ENCODE data around the gene CEP164. TPM values are rescaled to one million over a fixed set of nuclear protein-coding genes. Genes with fewer than 3 reads are reported as not detected.
"Not testable (repeated sequence)": the region's sequence is repeated elsewhere in the genome, so short reads cannot be mapped to it uniquely, and the experiment has no call there.

The CEP164 gene
- total RNA-seq, 2 experiments from 2014 or later, result 41.4 to 45.6 TPM

GRCh38 chr11:117394221-117394925 is 66.7 kb downstream of the CEP164 start:
- no peak overlapping the region for H3K27ac Mint-ChIP-seq
- DNase-seq, result no peak
- CTCF ChIA-PET, result no interaction called here
- H3K27me3 Mint-ChIP-seq, result no peaks in the 10 kb centered on the region
- no peak overlapping the region for H3K4me3 Mint-ChIP-seq
- peaks cover 10% of the 10 kb centered on the region for H3K9me3 Mint-ChIP-seq
- POLR2A ChIA-PET, result interaction anchor here (0.6 kb wide), 1 partner anchor 23 kb away, joined by 3 read pairs; no protein-coding TSS in a partner anchor
- no peaks in the 10 kb centered on the region for H3K4me1 Mint-ChIP-seq
- H3K36me3 Mint-ChIP-seq (ENCODE audit: low read depth), result peaks cover 61% of the 10 kb centered on the region

GRCh38 chr11:117395476-117395875 is 67.8 kb downstream of the CEP164 start:
- POLR2A ChIA-PET, result no interaction called here
- H3K4me1 Mint-ChIP-seq, result peaks cover 2% of the 10 kb centered on the region
- peaks cover 68% of the 10 kb centered on the region for H3K36me3 Mint-ChIP-seq (ENCODE audit: low read depth)
- no peak for DNase-seq
- peaks cover 10% of the 10 kb centered on the region for H3K9me3 Mint-ChIP-seq
- H3K27me3 Mint-ChIP-seq, result no peaks in the 10 kb centered on the region
- no peak overlapping the region for H3K27ac Mint-ChIP-seq
- CTCF ChIA-PET, result no interaction called here
- H3K4me3 Mint-ChIP-seq, result no peak overlapping the region

GRCh38 chr11:117396970-117397369 is 69.3 kb downstream of the CEP164 start:
- ChIA-PET POLR2A (no interaction called here), CTCF (no interaction called here)
- no peaks in the 10 kb centered on the region for H3K27me3 Mint-ChIP-seq
- no peak overlapping the region for H3K27ac Mint-ChIP-seq
- no peak overlapping the region for H3K4me3 Mint-ChIP-seq
- DNase-seq, result no peak
- H3K36me3 Mint-ChIP-seq (ENCODE audit: low read depth), result peaks cover 73% of the 10 kb centered on the region
- H3K9me3 Mint-ChIP-seq, result peaks cover 10% of the 10 kb centered on the region
- H3K4me1 Mint-ChIP-seq, result peaks cover 7% of the 10 kb centered on the region

GRCh38 chr11:117398618-117399017 is 71.0 kb downstream of the CEP164 start:
- H3K9me3 Mint-ChIP-seq, H3K4me3 Mint-ChIP-seq, H3K4me1 Mint-ChIP-seq, H3K27me3 Mint-ChIP-seq, H3K27ac Mint-ChIP-seq, POLR2A ChIA-PET, CTCF ChIA-PET, DNase-seq: not testable (repeated sequence)
- peaks cover 79% of the 10 kb centered on the region for H3K36me3 Mint-ChIP-seq (ENCODE audit: low read depth)

- DNase-seq, H3K4me3 Mint-ChIP-seq, H3K9me3 Mint-ChIP-seq, H3K4me1 Mint-ChIP-seq, H3K27ac Mint-ChIP-seq, CTCF ChIA-PET, POLR2A ChIA-PET, H3K27me3 Mint-ChIP-seq: not testable (repeated sequence)
- peaks cover 83% of the 10 kb centered on the region for H3K36me3 Mint-ChIP-seq (ENCODE audit: low read depth)
These were observed 71.6 kb downstream of the CEP164 start for GRCh38 chr11:117399100-117399840.

GRCh38 chr11:117405898-117406297 is 78.2 kb downstream of the CEP164 start:
- H3K27ac Mint-ChIP-seq, CTCF ChIA-PET, H3K4me1 Mint-ChIP-seq, DNase-seq, H3K27me3 Mint-ChIP-seq, POLR2A ChIA-PET, H3K4me3 Mint-ChIP-seq: not testable (repeated sequence)
- peaks cover 65% of the 10 kb centered on the region for H3K36me3 Mint-ChIP-seq (ENCODE audit: low read depth)
- H3K9me3 Mint-ChIP-seq, result peaks cover 12% of the 10 kb centered on the region

- POLR2A ChIA-PET, result no interaction called here
- H3K27ac Mint-ChIP-seq, result no peak overlapping the region
- CTCF ChIA-PET, result no interaction called here
- H3K36me3 Mint-ChIP-seq (ENCODE audit: low read depth), result peaks cover 58% of the 10 kb centered on the region
- DNase-seq, result no peak
- H3K27me3 Mint-ChIP-seq, result no peaks in the 10 kb centered on the region
- H3K9me3 Mint-ChIP-seq, result peaks cover 12% of the 10 kb centered on the region
- no peaks in the 10 kb centered on the region for H3K4me1 Mint-ChIP-seq
- H3K4me3 Mint-ChIP-seq, result no peak overlapping the region
These were observed 79.4 kb downstream of the CEP164 start for GRCh38 chr11:117407016-117407415.

- H3K27ac Mint-ChIP-seq, result no peak overlapping the region
- DNase-seq, result no peak
- peaks cover 12% of the 10 kb centered on the region for H3K9me3 Mint-ChIP-seq
- H3K4me3 Mint-ChIP-seq, result no peak overlapping the region
- H3K4me1 Mint-ChIP-seq, result no peaks in the 10 kb centered on the region
- H3K36me3 Mint-ChIP-seq (ENCODE audit: low read depth), result peaks cover 49% of the 10 kb centered on the region
- POLR2A ChIA-PET, result no interaction called here
- CTCF ChIA-PET, result interaction anchor here (2.1 kb wide), 1 partner anchor 18 kb away, joined by 11 read pairs; no protein-coding TSS in a partner anchor
- H3K27me3 Mint-ChIP-seq, result no peaks in the 10 kb centered on the region
These were observed 80.7 kb downstream of the CEP164 start for GRCh38 chr11:117408356-117408755.

GRCh38 chr11:117409511-117409910 is 81.9 kb downstream of the CEP164 start:
- Mint-ChIP-seq H3K9me3 (peaks cover 12% of the 10 kb centered on the region), H3K36me3 (ENCODE audit: low read depth) (peaks cover 38% of the 10 kb centered on the region), H3K27me3 (no peaks in the 10 kb centered on the region), H3K27ac (no peak overlapping the region), H3K4me3 (no peak overlapping the region), H3K4me1 (no peaks in the 10 kb centered on the region)
- ChIA-PET POLR2A (no interaction called here), CTCF (interaction anchor here (2.1 kb wide), 1 partner anchor 17 kb away, joined by 11 read pairs; no protein-coding TSS in a partner anchor)
- DNase-seq, result no peak

- Mint-ChIP-seq H3K4me3 (no peak overlapping the region), H3K27me3 (no peaks in the 10 kb centered on the region), H3K36me3 (ENCODE audit: low read depth) (peaks cover 31% of the 10 kb centered on the region), H3K27ac (no peak overlapping the region), H3K4me1 (no peaks in the 10 kb centered on the region), H3K9me3 (peaks cover 11% of the 10 kb centered on the region)
- ChIA-PET POLR2A (no interaction called here), CTCF (interaction anchor here (1.4 to 2.1 kb wide), 2 partner anchors 16 kb away, joined by 5 to 11 read pairs; no protein-coding TSS in a partner anchor)
- DNase-seq, result no peak
These were observed 82.6 kb downstream of the CEP164 start for GRCh38 chr11:117410238-117410637.

GRCh38 chr11:117410861-117411710 is 83.4 kb downstream of the CEP164 start:
- peaks cover 22% of the 10 kb centered on the region for H3K36me3 Mint-ChIP-seq (ENCODE audit: low read depth)
- peaks cover 2% of the 10 kb centered on the region for H3K9me3 Mint-ChIP-seq
- H3K27me3 Mint-ChIP-seq, result no peaks in the 10 kb centered on the region
- ChIA-PET POLR2A (no interaction called here), CTCF (interaction anchor here (1.4 kb wide), 1 partner anchor 15 kb away, joined by 5 read pairs; no protein-coding TSS in a partner anchor)
- no peak for DNase-seq
- H3K4me3 Mint-ChIP-seq, result no peak overlapping the region
- H3K27ac Mint-ChIP-seq, result no peak overlapping the region
- H3K4me1 Mint-ChIP-seq, result no peaks in the 10 kb centered on the region

GRCh38 chr11:117411736-117412135 is 84.1 kb downstream of the CEP164 start:
- peaks cover 17% of the 10 kb centered on the region for H3K36me3 Mint-ChIP-seq (ENCODE audit: low read depth)
- H3K4me3 Mint-ChIP-seq, result no peak overlapping the region
- no peaks in the 10 kb centered on the region for H3K9me3 Mint-ChIP-seq
- H3K27ac Mint-ChIP-seq, result no peak overlapping the region
- ChIA-PET CTCF (interaction anchor here (1.4 kb wide), 1 partner anchor 15 kb away, joined by 5 read pairs; no protein-coding TSS in a partner anchor), POLR2A (no interaction called here)
- DNase-seq, result no peak
- H3K27me3 Mint-ChIP-seq, result no peaks in the 10 kb centered on the region
- no peaks in the 10 kb centered on the region for H3K4me1 Mint-ChIP-seq

GRCh38 chr11:117412176-117412575 is 84.5 kb downstream of the CEP164 start:
- no peaks in the 10 kb centered on the region for H3K27me3 Mint-ChIP-seq
- H3K9me3 Mint-ChIP-seq, result no peaks in the 10 kb centered on the region
- CTCF ChIA-PET, result interaction anchor here (0.8 kb wide), 1 partner anchor 14 kb away, joined by 3 read pairs; no protein-coding TSS in a partner anchor
- no peak for DNase-seq
- no peaks in the 10 kb centered on the region for H3K4me1 Mint-ChIP-seq
- no peak overlapping the region for H3K4me3 Mint-ChIP-seq
- POLR2A ChIA-PET, result no interaction called here
- H3K27ac Mint-ChIP-seq, result no peak overlapping the region
- H3K36me3 Mint-ChIP-seq (ENCODE audit: low read depth), result peaks cover 17% of the 10 kb centered on the region

Data from activated CD4-positive, alpha-beta memory T cell treated with anti-CD3 and anti-CD28 coated beads, Interleukin-2, amount 10 ng/mL, durations not matched to agents 7 days and 5 days (primary cell).